KMS-11 (cell line): ENCODE results near the gene DHODH.

Experiments
- H2AFZ ChIP-seq: fragments of 200-600 bp; sonication (generic); 2 replicates; pipeline ENCODE4 v1.6.1; 2016; ENCODE audit warnings: antibody characterized with exemption, mixed run types, low read depth
- H3K27ac ChIP-seq: fragments of 200-600 bp; sonication (generic); 2 replicates; pipeline ENCODE4 v1.6.1; 2016; ENCODE audit warnings: mild to moderate bottlenecking, mixed run types
- H3K27me3 ChIP-seq: fragments of 200-600 bp; sonication (generic); 2 replicates; pipeline ENCODE4 v1.6.1; 2017; ENCODE audit warnings: mild to moderate bottlenecking, low read depth, mixed run types, moderate library complexity; ENCODE audit not compliant: insufficient read depth
- H3K36me3 ChIP-seq: fragments of 200-600 bp; sonication (generic); 2 replicates; pipeline ENCODE4 v1.6.1; 2017; ENCODE audit warnings: mild to moderate bottlenecking, mixed run types; ENCODE audit not compliant: insufficient read depth
- H3K4me1 ChIP-seq: fragments of 200-600 bp; sonication (generic); 2 replicates; pipeline ENCODE4 v1.6.1; 2016; ENCODE audit warnings: mild to moderate bottlenecking, low read depth, mixed run types; ENCODE audit not compliant: poor library complexity, severe bottlenecking
- H3K4me2 ChIP-seq: fragments of 200-600 bp; sonication (generic); 2 replicates; pipeline ENCODE4 v1.7.0; 2016; ENCODE audit warnings: mild to moderate bottlenecking, mixed run types
- H3K4me3 ChIP-seq: fragments of 200-600 bp; sonication (generic); IDR thresholded peaks from 2 replicates; pipeline ENCODE4 v1.6.1; 2017; ENCODE audit warnings: low read depth, low read length, mixed read lengths; ENCODE audit not compliant: insufficient read depth
- H3K79me2 ChIP-seq: fragments of 200-600 bp; sonication (generic); 2 replicates; pipeline ENCODE4 v1.6.1; 2016; ENCODE audit warnings: low read depth, mixed run types; ENCODE audit not compliant: insufficient read depth
- H3K9ac ChIP-seq: fragments of 200-600 bp; sonication (generic); 2 replicates; pipeline ENCODE4 v1.6.1; 2016; ENCODE audit warnings: mild to moderate bottlenecking, mixed run types
- H4K20me1 ChIP-seq: fragments of 200-600 bp; sonication (generic); 2 replicates; pipeline ENCODE4 v1.6.1; 2016; ENCODE audit warnings: mild to moderate bottlenecking, mixed run types; ENCODE audit not compliant: insufficient read depth
- CTCF ChIP-seq: fragments of 200-600 bp; sonication (generic); conservative IDR thresholded peaks from 2 replicates; pipeline ENCODE4 v1.6.1; 2017; ENCODE audit warnings: low read depth, mild to moderate bottlenecking, antibody characterized with exemption, low read length, moderate library complexity, mixed read lengths

DHODH gene

GRCh38 chr16:72042157-72042660 lies 33.7 kb downstream of the DHODH start:
- Histone ChIP-seq H4K20me1 (no peaks in the 10 kb centered on the region), H3K27ac (no peak overlapping the region), H3K9ac (no peak overlapping the region), H3K27me3 (no peaks in the 10 kb centered on the region), H3K4me3 (no peak overlapping the region), H2AFZ (no peak overlapping the region), H3K4me2 (no peak overlapping the region), H3K4me1 (no peaks in the 10 kb centered on the region), H3K36me3 (no peaks in the 10 kb centered on the region), H3K79me2 (no peaks in the 10 kb centered on the region)
- TF ChIP-seq CTCF, result no peak

GRCh38 chr16:72043058-72043457 lies 34.5 kb downstream of the DHODH start:
- Histone ChIP-seq H3K27me3 (no peaks in the 10 kb centered on the region), H3K36me3 (no peaks in the 10 kb centered on the region), H2AFZ (no peak overlapping the region), H3K4me1 (no peaks in the 10 kb centered on the region), H3K4me3 (no peak overlapping the region), H3K79me2 (no peaks in the 10 kb centered on the region), H3K4me2 (no peak overlapping the region), H4K20me1 (no peaks in the 10 kb centered on the region), H3K27ac (no peak overlapping the region), H3K9ac (no peak overlapping the region)
- TF ChIP-seq CTCF, result no peak

- H3K27me3 ChIP-seq, result no peaks in the 10 kb centered on the region
- no peak overlapping the region for H3K4me3 ChIP-seq
- H3K36me3 ChIP-seq, result no peaks in the 10 kb centered on the region
- no peak overlapping the region for H3K9ac ChIP-seq
- H3K4me2 ChIP-seq, result no peak overlapping the region
- no peak overlapping the region for H2AFZ ChIP-seq
- TF ChIP-seq CTCF, result no peak
- H3K27ac ChIP-seq, result no peak overlapping the region
- H4K20me1 ChIP-seq, result no peaks in the 10 kb centered on the region
- no peaks in the 10 kb centered on the region for H3K79me2 ChIP-seq
- H3K4me1 ChIP-seq, result no peaks in the 10 kb centered on the region
These were observed 35.0 kb downstream of the DHODH start for GRCh38 chr16:72043539-72043938.

- Histone ChIP-seq H3K4me2 (no peak overlapping the region), H3K9ac (no peak overlapping the region), H2AFZ (no peak overlapping the region), H3K27me3 (no peaks in the 10 kb centered on the region), H3K27ac (no peak overlapping the region), H3K79me2 (no peaks in the 10 kb centered on the region), H4K20me1 (no peaks in the 10 kb centered on the region), H3K36me3 (no peaks in the 10 kb centered on the region), H3K4me3 (no peak overlapping the region), H3K4me1 (no peaks in the 10 kb centered on the region)
- TF ChIP-seq CTCF, result no peak
These were observed 35.8 kb downstream of the DHODH start for GRCh38 chr16:72044296-72044695.
